Measurements from ENCODE around the gene MGAM2.

- TF ChIP-seq POLR2A (IDR thresholded peaks at IDR 0.05) (no peak), POLR2AphosphoS5 (IDR thresholded peaks at IDR 0.05) (no peak)
- TF ChIP-seq, protein P1, sequence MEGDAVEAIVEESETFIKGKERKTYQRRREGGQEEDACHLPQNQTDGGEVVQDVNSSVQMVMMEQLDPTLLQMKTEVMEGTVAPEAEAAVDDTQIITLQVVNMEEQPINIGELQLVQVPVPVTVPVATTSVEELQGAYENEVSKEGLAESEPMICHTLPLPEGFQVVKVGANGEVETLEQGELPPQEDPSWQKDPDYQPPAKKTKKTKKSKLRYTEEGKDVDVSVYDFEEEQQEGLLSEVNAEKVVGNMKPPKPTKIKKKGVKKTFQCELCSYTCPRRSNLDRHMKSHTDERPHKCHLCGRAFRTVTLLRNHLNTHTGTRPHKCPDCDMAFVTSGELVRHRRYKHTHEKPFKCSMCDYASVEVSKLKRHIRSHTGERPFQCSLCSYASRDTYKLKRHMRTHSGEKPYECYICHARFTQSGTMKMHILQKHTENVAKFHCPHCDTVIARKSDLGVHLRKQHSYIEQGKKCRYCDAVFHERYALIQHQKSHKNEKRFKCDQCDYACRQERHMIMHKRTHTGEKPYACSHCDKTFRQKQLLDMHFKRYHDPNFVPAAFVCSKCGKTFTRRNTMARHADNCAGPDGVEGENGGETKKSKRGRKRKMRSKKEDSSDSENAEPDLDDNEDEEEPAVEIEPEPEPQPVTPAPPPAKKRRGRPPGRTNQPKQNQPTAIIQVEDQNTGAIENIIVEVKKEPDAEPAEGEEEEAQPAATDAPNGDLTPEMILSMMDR (IDR thresholded peaks at IDR 0.05 in 8 of 11, conservative IDR thresholded peaks at IDR 0.05 in 3 of 11), result no peak
Observed at GRCh38 chr7:142161921-142162320, 50.4 kb downstream of the MGAM2 start.

Data from spleen (tissue), 7 donors.